Right atrium auricular region (tissue), 2 donors: ENCODE measurements around the gene MAD1L1. TPM values are rescaled to one million over a fixed set of nuclear protein-coding genes. Genes with fewer than 3 reads are reported as not detected.
"Not testable (repeated sequence)": the region's sequence is repeated elsewhere in the genome, so short reads cannot be mapped to it uniquely, and the experiment has no call there.

Experiments
- DNase-seq: peaks from one replicate; pipeline ENCODE4 v3.0.0-alpha.2; 2019; ENCODE audit warnings: low spot score
- H3K27ac ChIP-seq, 2 donors: fragments of 200-600 bp; sonication (generic); 1 replicate in 1 of 2; 2 replicates in 1 of 2; pipeline ENCODE4 v1.5.1; 2016 to 2019
- H3K27me3 ChIP-seq, 2 donors: fragments of 200-600 bp; sonication (generic); one replicate each; pipeline versions ENCODE4 v1.5.1 to v1.6.0; 2017 to 2019
- H3K36me3 ChIP-seq: fragments of 200-600 bp; sonication (generic); one replicate; pipeline ENCODE4 v1.5.1; 2016
- H3K4me1 ChIP-seq, 2 donors: fragments of 200-600 bp; sonication (generic); one replicate each; pipeline versions ENCODE4 v1.5.1 to v1.6.0; 2017 to 2019
- H3K4me3 ChIP-seq, 2 donors: fragments of 200-600 bp; sonication (generic); 1 replicate in 1 of 2; 2 replicates in 1 of 2; pipeline ENCODE4 v1.5.1; 2017 to 2019; ENCODE audit warnings: mild to moderate bottlenecking in 1 of 2, moderate library complexity in 1 of 2
- H3K9me3 ChIP-seq, 2 donors: fragments of 200-600 bp; sonication (generic); one replicate each; pipeline ENCODE4 v1.5.1; 2019
- CTCF ChIP-seq, 2 donors: fragments of 200-600 bp; sonication (generic); IDR thresholded peaks; one replicate each; pipeline ENCODE4 v1.5.1; 2019; ENCODE audit warnings: antibody characterized with exemption in 2 of 2
- total RNA-seq, 2 donors: library from RNA; depleted of rRNA; stranded (reverse); fragments of >200 nt; gene quantifications; one replicate each; pipeline ENCODE4 v1.1.0, GENCODE V29; 2016

Gene MAD1L1
- total RNA-seq, 2 donors from 2014 or later: 13.3 to 31.9 TPM

DNA sequence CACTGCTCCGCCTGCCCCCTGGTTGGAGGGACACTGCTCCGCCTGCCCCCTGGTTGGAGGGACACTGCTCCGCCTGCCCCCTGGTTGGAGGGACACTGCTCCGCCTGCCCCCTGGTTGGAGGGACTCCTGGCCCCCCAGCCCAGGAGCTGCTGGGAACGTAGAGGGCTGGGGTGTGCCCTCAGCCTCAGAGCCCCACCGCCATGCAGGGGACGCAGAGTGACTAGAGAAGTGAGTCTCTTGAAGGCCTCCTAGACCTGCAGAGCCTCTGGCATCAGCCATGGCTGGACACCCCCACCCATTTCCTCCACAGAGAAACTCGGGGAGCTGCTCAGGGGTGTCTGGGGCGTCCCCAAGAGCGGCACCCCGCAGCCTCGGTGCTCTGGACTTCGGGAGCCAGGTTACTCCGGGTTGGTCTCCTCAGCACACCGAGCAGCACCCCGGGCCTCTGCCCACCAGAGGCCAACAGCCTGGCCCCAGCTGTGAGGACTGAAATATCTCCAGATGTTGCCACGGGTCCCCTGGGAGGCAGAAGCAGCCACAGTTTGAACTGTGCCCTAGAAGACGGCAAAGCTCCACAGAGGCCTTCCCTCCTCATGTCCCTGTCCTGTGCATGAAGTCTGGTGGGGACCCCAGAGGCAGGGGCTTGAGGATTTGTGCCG, 370.8 kb downstream of the MAD1L1 start:
- Histone ChIP-seq H3K4me1 (no peaks in the 10 kb centered on the region), H3K4me3 (no peak overlapping the region), H3K9me3 (no peaks in the 10 kb centered on the region), H3K36me3 (no peaks in the 10 kb centered on the region), H3K27ac (no peak overlapping the region), H3K27me3 (no peaks in the 10 kb centered on the region)
- TF ChIP-seq CTCF (IDR thresholded peaks at IDR 0.05): no peak
- no peak for DNase-seq

DNA sequence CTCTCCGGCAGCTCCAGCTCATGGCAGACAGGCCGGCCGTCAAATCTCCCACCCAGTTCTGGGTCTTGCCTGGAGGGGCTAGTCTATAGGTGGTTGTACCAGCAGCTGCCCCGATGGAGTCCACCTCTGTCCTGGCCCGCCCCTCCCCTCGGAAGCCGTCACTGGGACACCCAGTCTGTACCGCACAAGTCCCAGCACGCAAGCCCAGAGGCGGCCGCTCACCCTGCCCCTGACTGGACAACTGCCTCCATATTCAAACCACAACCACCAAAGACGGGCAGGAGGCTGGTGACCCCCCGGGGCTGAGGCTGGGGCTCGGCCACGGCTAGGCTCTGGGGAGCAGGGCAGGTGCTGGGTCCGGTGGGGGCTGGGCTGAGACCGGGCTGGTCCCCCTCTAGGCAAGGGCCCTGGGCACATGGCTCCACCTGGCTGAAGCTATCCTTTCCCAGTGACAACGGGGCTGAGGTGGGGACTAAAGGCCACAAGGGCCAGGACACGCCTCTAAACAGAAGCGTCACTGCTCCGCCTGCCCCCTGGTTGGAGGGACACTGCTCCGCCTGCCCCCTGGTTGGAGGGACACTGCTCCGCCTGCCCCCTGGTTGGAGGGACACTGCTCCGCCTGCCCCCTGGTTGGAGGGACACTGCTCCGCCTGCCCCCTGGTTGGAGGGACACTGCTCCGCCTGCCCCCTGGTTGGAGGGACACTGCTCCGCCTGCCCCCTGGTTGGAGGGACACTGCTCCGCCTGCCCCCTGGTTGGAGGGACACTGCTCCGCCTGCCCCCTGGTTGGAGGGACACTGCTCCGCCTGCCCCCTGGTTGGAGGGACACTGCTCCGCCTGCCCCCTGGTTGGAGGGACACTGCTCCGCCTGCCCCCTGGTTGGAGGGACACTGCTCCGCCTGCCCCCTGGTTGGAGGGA, 371.6 kb downstream of the MAD1L1 start:
- DNase-seq, H3K4me3 ChIP-seq, H3K36me3 ChIP-seq, H3K9me3 ChIP-seq, H3K27me3 ChIP-seq, H3K4me1 ChIP-seq, H3K27ac ChIP-seq: not testable (repeated sequence)

DNA sequence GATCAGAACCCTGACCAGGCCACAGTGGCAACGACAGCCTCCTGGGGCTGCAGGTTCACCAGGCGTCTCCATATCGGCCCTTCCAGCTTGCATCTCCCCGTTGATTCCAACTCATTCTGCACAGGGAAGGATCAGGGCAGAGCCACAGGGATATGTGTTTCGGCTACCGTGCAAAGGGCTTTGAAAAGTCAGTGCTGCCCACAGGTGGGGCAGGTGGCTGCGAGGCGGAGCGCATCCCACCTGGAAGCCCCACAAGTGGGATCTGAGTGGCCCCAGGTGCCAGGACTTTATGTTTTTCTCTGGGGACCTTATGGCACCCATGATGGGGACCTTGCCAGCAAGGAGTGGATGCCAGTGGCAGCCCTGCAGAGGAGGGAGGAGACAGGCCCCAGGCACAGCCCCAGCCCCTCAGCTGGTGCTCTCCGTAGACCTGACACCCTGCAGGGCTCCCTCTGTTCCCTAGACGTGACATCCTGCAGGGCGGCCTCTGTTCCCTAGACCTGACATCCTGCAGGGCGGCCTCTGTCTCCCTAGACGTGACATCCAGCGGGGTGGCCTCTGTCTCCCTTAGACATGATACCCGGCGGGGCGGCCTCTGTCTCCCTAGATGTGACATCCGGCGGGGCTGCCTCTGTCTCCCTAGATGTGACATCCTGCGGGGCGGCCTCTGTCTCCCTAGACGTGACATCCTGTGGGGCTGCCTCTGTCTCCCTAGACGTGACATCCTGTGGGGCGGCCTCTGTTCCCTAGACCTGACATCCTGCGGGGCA, 373.3 kb downstream of the MAD1L1 start:
- Histone ChIP-seq H3K27ac (no peak overlapping the region), H3K4me1 (no peaks in the 10 kb centered on the region), H3K4me3 (no peak overlapping the region), H3K27me3 (no peaks in the 10 kb centered on the region), H3K9me3 (no peaks in the 10 kb centered on the region), H3K36me3 (no peaks in the 10 kb centered on the region)
- no peak for TF ChIP-seq CTCF (IDR thresholded peaks at IDR 0.05)
- no peak for DNase-seq

DNA sequence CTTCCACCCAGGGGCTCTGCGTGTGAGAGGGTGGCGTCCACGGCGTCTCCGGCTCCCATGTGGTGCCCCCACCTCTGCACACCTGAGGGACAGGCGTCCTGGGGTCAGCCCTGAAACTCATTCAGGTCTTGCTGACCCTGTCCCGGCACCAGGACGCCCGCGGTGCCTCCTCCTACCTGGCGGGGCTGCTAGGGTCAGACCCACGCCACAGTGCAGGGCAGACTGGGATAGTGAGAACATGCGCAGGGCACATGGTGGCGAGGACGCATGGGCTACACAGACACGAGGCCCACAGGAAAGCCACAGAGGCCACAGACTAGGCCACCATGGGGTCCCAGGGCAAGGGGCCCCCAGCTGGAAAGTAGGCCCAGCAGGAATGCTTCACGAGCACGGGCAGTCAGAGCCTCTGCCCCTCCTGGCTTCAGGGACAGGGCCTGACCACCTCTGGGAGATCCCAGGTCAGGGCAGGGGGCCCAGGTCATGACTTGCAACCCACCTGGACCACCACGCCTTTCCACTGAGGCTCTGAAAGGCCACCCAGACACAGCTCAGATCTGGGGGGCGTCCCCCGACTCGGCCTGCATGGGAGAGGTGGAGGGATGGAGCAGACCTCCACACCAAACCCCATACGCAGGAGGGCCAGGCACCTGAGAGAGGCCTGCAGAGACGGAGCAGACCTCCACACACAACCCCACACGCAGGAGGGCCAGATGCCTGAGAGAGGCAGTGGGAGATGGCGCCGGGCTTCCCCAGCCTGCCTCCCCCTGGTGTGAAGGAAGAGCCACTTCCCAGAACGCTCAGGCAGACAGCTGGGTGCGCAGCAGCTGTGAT, 374.1 kb downstream of the MAD1L1 start:
- DNase-seq: no peak
- Histone ChIP-seq H3K27ac (no peak overlapping the region), H3K27me3 (no peaks in the 10 kb centered on the region), H3K9me3 (no peaks in the 10 kb centered on the region), H3K36me3 (no peaks in the 10 kb centered on the region), H3K4me3 (no peak overlapping the region), H3K4me1 (no peaks in the 10 kb centered on the region)
- no peak for TF ChIP-seq CTCF (IDR thresholded peaks at IDR 0.05)

DNA sequence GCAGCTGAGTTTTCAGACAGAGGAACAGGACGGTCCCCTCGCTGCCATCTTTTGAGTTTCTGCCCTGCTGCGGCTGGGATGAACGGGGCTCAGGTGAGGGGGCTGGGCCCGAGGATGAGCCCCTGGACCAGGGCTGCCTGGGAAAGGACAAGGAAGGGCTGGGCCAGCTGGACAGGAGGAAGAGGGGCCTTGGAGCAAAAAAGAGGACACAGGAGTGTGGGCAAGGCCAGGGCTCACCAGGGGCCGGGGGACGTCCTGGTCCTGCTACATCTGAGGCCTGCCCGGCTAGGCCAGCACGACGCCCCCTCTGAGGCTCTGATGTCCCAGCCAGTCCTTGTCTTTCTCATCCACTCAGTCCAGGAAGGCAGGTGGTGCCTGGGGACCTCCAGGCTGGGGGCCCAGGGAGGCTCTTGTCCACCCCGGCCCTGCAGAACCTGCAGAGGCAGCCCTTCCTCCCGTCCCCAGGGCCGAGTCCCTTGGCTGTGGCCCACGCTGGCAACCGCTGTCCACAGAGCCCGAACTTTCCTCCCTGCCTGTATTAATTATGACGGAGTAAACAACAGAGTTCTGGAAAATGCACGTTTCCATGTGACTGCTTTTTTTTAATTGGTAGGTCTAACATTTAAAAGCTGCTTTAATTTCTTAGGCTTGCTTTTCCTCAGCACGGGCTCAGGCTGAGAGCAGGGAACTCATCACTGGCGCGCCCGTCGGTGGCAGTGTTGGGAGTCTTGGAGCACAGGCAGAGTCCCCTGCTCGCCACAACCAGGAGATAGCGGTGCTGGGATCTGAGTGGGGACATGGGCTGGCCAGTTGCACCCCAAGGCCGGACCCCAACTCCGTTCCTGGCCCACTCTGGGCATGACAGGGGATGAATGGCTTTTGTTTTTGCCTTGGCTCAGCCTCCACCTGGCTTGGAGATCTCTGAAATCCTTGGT, 375.0 kb downstream of the MAD1L1 start:
- Histone ChIP-seq H3K9me3 (no peaks in the 10 kb centered on the region), H3K4me3 (no peak overlapping the region), H3K36me3 (no peaks in the 10 kb centered on the region), H3K27me3 (no peaks in the 10 kb centered on the region), H3K4me1 (no peaks in the 10 kb centered on the region), H3K27ac (no peak overlapping the region)
- no peak for DNase-seq
- TF ChIP-seq CTCF (IDR thresholded peaks at IDR 0.05): no peak
